Right lobe of liver (tissue), 6 donors: Measurements from ENCODE around the gene PTN. TPM values are rescaled to one million over a fixed set of nuclear protein-coding genes. Genes with fewer than 3 reads are reported as not detected.

Source experiments
- ATAC-seq, 4 donors: fragments of 200-7000 bp; cut with Tn5 transposase; one replicate each; pipeline ENCODE4 v1.9.1; 2020; ENCODE audit warnings: mild to moderate bottlenecking in 4 of 4, moderate library complexity in 4 of 4
- DNase-seq, 3 donors: peaks; one replicate each; pipeline ENCODE4 v3.0.0-alpha.2; 2020
- H3K27ac ChIP-seq, 3 donors: fragments of 200-600 bp; one replicate each; pipeline ENCODE4 v1.8.0; 2022
- H3K27me3 ChIP-seq, 2 donors: fragments of 200-600 bp; one replicate each; pipeline ENCODE4 v1.8.0; 2022
- H3K36me3 ChIP-seq, 4 donors: fragments of 200-600 bp; sonication (generic) in 1 of 4; one replicate each; pipeline versions ENCODE4 v1.5.1 to v1.8.0; 2017 to 2022; ENCODE audit warnings: control low read depth in 1 of 4
- H3K4me1 ChIP-seq, 4 donors: fragments of 200-600 bp; sonication (generic) in 1 of 4; one replicate each; pipeline versions ENCODE4 v1.5.1 to v1.8.0; 2017 to 2022; ENCODE audit warnings: control low read depth in 1 of 4
- H3K4me3 ChIP-seq, 3 donors: fragments of 200-600 bp; one replicate each; pipeline ENCODE4 v1.8.0; 2022
- H3K9me3 ChIP-seq, 4 donors: fragments of 200-600 bp; sonication (generic) in 1 of 4; one replicate each; pipeline versions ENCODE4 v1.5.1 to v1.8.0; 2017 to 2022; ENCODE audit warnings: control low read depth in 1 of 4
- POLR2A ChIP-seq: fragments of 450-650 bp; IDR thresholded peaks from one replicate; pipeline ENCODE4 v1.6.1; 2017; ENCODE audit warnings: antibody characterized with exemption, mild to moderate bottlenecking
- WGBS: methylation state at CpG from one replicate; pipeline ENCODE4 v1.1.6; 2018; ENCODE audit warnings: low coverage, low lambda C conversion rate; ENCODE audit not compliant: insufficient coverage; ENCODE audit errors: missing lambda C conversion rate; 5-methylcytosine and 5-hydroxymethylcytosine counted together
- intact Hi-C, 2 donors: fragments of 100-400 bp; cut with DNase I; formaldehyde crosslinking; loops; one replicate each; pipeline versions ENCODE4 v1.11.2 to v1.14.1; 2022
- total RNA-seq, 6 experiments: library from RNA; depleted of rRNA in 2 of 6; stranded (reverse); fragments of >200 nt in 2 of 6; fragmentation: NEBNext Ultra II Directional in 3 of 6; extraction: Animal tissue kit (Norgen Biotek cat#: 25700) in 3 of 6; gene quantifications; one replicate each; pipeline versions ENCODE4 v1.1.0 to v1.2.4, GENCODE V29; 2016 to 2023
- TF ChIP-seq, protein P1 (sequence below), 4 donors: fragments of 200-600 bp in 3 of 4; fragments of 450-650 bp in 1 of 4; IDR thresholded peaks; one replicate each; pipeline versions ENCODE4 v1.5.1 to v1.8.0; 2016 to 2022; ENCODE audit warnings: antibody characterized with exemption in 4 of 4, mild to moderate bottlenecking in 2 of 4
- donor health status: DM: no; HTN: yes; CAD: no.
- donor health status: DM: no; HTN: no; CAD: no.
- donor health status: DM: no; HTN: no; CAD: no.
- donor health status: DM: no; HTN: yes; CAD: no.
- donor health status: DM: no; HTN: yes; CAD: no.

PTN gene
- total RNA-seq, 6 experiments from 2014 or later: 0.31 to 1.7 (median 0.89) TPM

DNA sequence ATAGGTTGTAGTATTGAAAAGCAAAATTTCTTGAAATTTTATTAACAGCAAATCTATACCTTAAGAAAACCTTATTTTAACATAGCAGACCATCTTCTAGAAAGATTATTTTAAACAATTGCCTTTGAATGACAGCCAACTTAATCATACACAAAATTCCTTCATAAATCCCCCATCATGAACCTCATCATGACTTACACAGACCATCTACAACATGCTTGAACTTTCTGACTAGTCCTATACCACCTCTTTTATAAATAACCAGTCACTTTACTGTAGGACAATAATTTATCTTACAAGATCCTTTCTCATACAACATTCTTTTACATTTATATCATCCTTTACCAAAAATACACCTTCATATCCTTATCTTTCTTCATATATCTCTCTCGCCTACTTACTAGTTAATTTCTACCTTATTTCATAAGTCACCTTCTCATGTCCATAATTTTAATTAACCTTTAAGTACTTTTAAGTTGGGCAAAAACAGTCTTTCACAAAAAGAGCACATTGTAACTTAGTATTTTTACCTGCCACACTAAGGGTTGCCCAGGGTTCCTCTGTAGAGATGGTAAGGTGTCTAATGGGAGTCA lies 16.6 kb upstream of the PTN start:
- Histone ChIP-seq H3K36me3 (no peaks in the 10 kb centered on the region), H3K4me3 (no peak overlapping the region), H3K4me1 (no peaks in the 10 kb centered on the region), H3K27ac (no peak overlapping the region), H3K9me3 (no peaks in the 10 kb centered on the region), H3K27me3 (no peaks in the 10 kb centered on the region)
- intact Hi-C loops: no loop called here
- TF ChIP-seq, protein P1, sequence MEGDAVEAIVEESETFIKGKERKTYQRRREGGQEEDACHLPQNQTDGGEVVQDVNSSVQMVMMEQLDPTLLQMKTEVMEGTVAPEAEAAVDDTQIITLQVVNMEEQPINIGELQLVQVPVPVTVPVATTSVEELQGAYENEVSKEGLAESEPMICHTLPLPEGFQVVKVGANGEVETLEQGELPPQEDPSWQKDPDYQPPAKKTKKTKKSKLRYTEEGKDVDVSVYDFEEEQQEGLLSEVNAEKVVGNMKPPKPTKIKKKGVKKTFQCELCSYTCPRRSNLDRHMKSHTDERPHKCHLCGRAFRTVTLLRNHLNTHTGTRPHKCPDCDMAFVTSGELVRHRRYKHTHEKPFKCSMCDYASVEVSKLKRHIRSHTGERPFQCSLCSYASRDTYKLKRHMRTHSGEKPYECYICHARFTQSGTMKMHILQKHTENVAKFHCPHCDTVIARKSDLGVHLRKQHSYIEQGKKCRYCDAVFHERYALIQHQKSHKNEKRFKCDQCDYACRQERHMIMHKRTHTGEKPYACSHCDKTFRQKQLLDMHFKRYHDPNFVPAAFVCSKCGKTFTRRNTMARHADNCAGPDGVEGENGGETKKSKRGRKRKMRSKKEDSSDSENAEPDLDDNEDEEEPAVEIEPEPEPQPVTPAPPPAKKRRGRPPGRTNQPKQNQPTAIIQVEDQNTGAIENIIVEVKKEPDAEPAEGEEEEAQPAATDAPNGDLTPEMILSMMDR (IDR thresholded peaks at IDR 0.05): no peak
- no peak for TF ChIP-seq POLR2A
- no peak for ATAC-seq
- WGBS: 35% methylated on average over 1 of the region's 1 CpG
- DNase-seq: no peak

DNA sequence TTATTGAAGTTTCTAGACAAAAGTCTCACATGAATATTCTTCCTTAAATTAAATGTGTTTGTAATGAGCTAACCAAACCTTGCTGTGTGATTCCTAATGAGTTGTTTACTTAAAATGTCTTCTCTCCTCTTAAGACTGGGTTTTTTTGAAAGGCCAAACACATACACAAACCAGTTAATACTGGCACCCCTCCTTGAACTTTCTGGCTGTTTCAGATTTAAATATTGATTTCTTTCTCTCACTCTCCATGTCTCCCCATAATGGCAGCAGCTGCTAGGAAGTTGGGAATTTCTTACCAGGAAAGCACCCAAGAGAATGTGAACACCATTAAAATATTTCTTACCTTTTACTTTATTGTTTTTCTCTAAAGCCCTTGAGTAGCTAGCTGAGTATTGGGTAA lies 11.4 kb upstream of the PTN start:
- Histone ChIP-seq H3K4me3 (no peak overlapping the region), H3K4me1 (no peaks in the 10 kb centered on the region), H3K27ac (no peak overlapping the region), H3K27me3 (no peaks in the 10 kb centered on the region), H3K9me3 (no peaks in the 10 kb centered on the region), H3K36me3 (no peaks in the 10 kb centered on the region)
- no peak for TF ChIP-seq POLR2A
- TF ChIP-seq, protein P1 (IDR thresholded peaks at IDR 0.05): no peak
- intact Hi-C loops: no loop called here
- DNase-seq (no peak), ATAC-seq (no peak)

DNA sequence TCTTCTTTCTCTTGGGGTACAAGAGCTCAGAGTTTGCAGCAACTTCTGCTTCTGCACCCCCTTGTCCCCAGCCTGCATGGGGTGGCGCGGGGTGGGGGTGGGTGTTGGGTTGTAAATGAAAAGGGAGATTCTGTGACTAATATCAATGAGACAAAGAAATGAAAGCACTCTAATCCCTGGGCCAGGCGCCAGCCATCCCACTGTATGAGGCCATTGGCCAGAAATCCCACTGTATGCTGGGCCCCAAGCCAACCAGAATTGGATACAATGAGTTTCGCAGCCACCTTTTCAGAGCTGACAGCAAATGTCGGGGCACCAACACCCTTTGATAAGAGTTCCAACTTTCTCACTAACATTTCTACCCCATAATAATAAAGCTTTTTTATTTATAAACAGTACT lies 10.9 kb upstream of the PTN start:
- Histone ChIP-seq H3K4me1 (no peaks in the 10 kb centered on the region), H3K9me3 (no peaks in the 10 kb centered on the region), H3K27me3 (no peaks in the 10 kb centered on the region), H3K4me3 (no peak overlapping the region), H3K36me3 (no peaks in the 10 kb centered on the region), H3K27ac (no peak overlapping the region)
- 48% methylated on average over 3 of the region's 5 CpGs for WGBS
- intact Hi-C loops: no loop called here
- ATAC-seq: no peak
- TF ChIP-seq POLR2A: no peak
- TF ChIP-seq, protein P1 (IDR thresholded peaks at IDR 0.05): no peak
- no peak for DNase-seq

DNA sequence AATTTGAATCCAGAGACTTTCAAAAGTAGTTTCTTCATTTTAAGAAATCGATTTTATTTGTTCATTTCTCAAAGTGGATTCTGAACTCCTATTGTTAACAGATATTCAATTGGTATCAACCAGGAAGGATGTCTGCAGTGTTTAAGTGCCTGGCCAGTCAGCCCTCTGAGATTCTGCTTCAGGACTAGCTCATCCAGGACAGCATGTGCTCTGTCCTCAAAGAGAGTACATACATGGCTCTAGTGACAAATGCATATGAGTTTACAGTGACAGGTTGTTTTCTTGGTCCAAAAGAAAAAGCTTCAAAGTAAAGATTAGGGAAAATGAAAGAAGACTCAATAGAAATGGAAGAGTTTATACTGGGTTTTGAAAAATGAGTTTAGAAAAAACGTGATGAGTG lies 8.4 kb upstream of the PTN start:
- H3K27ac ChIP-seq: no peak overlapping the region
- H3K36me3 ChIP-seq: no peaks in the 10 kb centered on the region
- 20% methylated on average over 2 of the region's 2 CpGs for WGBS
- TF ChIP-seq, protein P1 (IDR thresholded peaks at IDR 0.05): no peak
- TF ChIP-seq POLR2A: no peak
- no peaks in the 10 kb centered on the region for H3K27me3 ChIP-seq
- DNase-seq (no peak), ATAC-seq (no peak)
- no peaks in the 10 kb centered on the region for H3K4me1 ChIP-seq
- no peaks in the 10 kb centered on the region for H3K9me3 ChIP-seq
- intact Hi-C loops: no loop called here
- H3K4me3 ChIP-seq: no peak overlapping the region
